ENCODE measurements around the gene TMEM120B.
"Not testable (repeated sequence)": the region's sequence is repeated elsewhere in the genome, so short reads cannot be mapped to it uniquely, and the experiment has no call there.

Gene TMEM120B

DNA sequence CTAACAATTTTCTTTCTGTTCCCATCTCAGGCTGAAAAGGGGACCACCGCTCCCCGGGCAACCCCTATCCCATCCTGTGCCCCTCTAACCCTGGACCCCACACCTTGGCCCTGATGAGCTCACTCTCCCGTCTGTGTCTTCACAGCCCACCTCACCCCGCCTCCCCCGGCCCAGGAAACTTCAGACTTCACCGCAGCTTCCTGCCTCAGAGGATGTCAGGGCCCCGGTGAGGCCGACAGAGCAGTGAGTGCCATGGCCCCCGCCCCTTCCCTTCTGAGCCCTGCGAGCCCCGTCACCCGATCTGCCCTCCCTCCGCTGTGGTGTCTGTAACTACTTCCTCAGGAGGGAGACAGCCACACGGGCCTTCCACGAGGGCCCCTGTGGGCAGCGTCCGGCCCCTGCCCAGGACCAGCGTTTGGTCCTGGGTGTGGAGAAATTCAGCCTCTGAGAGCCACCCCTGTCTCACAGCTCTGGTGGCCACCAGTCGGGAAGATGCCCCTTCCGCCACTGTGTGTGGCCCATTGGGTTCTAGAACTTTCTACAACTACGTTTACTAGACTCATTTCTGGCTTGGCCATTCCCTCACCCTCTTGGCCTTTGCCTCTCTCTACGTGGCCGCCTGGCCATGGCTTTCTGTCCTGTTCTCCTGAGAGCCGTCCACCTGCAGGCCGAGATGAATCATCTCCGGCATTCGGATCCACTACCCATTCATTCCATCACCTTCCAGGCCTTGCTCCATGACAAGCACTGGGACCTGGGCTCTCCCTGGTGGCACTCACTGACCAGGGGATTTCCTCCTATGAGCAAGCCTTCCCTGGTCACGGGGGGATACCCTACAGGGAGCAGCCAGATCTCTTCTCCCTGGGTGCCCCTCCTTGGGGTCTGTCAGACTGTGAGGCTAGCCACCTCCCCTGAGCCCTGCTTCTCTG is 77.5 kb downstream of the TMEM120B start:
- H3K27ac ChIP-seq (ENCODE audit: low read length) = no peak overlapping the region
- H3K9me3 ChIP-seq (ENCODE audit: insufficient read depth, low read depth, low read length) = no peaks in the 10 kb centered on the region
- no peaks in the 10 kb centered on the region; the same call in none of the 2 replicates for H3K36me3 ChIP-seq (ENCODE audit: insufficient read depth, low read depth, low read length)
- H3K4me3 ChIP-seq (ENCODE audit: low read length) = no peak overlapping the region
- peaks cover 5% of the 10 kb centered on the region; the same call in 1 of the 2 replicates for H3K4me1 ChIP-seq (ENCODE audit: insufficient read depth, low read length)
- H3K27me3 ChIP-seq (ENCODE audit: insufficient read depth, low read length) = no peaks in the 10 kb centered on the region
- H3K9ac ChIP-seq (ENCODE audit: low read depth, low read length) = no peak overlapping the region

DNA sequence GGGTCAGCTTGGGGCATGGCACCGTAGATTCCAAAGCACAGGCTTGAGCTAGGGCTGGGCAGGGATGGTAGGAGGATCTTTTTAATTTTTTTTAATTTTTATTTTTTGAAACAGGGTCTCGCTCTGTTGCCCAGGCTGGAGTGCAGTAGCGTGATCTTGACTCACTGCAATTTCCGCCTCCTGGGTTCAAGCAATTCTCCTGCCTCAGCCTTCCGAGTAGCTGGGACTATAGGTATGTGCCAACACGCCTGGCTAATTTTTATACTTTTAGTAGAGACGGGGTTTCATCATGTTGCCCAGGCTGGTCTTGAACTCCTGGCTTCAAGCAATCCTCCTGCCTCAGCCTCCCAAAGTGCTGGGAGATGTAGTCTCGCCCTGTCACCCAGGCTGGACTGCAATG is 78.2 kb downstream of the TMEM120B start:
- not testable (repeated sequence) for H3K27me3 ChIP-seq (ENCODE audit: insufficient read depth, low read length); H3K9ac ChIP-seq (ENCODE audit: low read depth, low read length); H3K36me3 ChIP-seq (ENCODE audit: insufficient read depth, low read depth, low read length); H3K9me3 ChIP-seq (ENCODE audit: insufficient read depth, low read depth, low read length); H3K27ac ChIP-seq (ENCODE audit: low read length); H3K4me3 ChIP-seq (ENCODE audit: low read length); H3K4me1 ChIP-seq (ENCODE audit: insufficient read depth, low read length)

DNA sequence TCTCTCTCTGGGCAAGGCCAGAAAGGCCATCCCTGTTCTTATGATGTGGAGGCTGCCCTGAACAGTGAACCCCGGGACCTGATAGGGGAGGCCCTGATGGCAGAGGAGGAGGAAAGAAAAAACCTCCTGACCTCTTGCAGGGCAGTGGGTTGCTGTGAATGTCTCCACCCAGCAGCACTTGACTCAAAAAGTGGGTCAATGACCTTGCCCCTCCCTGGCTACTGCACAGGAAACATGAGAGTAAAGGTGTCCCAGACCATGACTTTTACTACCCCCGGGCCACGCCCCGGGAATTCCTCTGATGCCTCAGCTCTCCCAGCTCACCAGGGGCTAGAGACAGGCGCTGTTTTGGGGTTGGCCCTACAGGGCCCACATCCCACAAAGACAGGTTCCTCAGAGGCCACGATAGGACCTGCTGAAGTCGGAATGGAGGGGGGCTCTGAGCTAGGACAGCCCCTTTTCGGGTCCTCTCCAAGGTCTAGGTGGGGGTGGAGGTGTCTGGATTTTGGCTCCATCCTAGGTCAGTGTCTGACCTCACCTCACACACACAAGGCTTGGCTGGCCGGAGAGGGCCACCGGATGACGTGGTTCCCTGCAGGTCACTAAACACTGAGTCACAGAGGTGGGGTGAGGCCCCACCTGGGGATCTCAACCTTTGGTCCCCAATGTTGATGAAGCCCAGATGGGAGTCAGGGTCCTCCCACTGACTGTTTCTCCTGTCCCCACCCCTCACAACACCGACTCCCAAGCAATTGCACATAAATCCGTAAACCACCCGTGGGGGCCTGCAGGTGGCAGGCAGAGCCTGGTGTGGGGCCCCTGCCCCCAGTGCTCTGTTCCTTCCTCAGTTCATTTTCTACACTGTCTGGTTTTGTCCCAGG is 79.4 kb downstream of the TMEM120B start:
- H3K9ac ChIP-seq (ENCODE audit: low read depth, low read length) = no peak overlapping the region
- H3K36me3 ChIP-seq (ENCODE audit: insufficient read depth, low read depth, low read length) = peaks cover 12% of the 10 kb centered on the region; the same call in 1 of the 2 replicates
- peaks cover 5% of the 10 kb centered on the region; the same call in 1 of the 2 replicates for H3K4me1 ChIP-seq (ENCODE audit: insufficient read depth, low read length)
- no peaks in the 10 kb centered on the region for H3K27me3 ChIP-seq (ENCODE audit: insufficient read depth, low read length)
- peak overlapping the region; percentile 63; the same call in 1 of the 2 replicates for H3K4me3 ChIP-seq (ENCODE audit: low read length)
- no peak overlapping the region for H3K27ac ChIP-seq (ENCODE audit: low read length)
- H3K9me3 ChIP-seq (ENCODE audit: insufficient read depth, low read depth, low read length) = no peaks in the 10 kb centered on the region

DNA sequence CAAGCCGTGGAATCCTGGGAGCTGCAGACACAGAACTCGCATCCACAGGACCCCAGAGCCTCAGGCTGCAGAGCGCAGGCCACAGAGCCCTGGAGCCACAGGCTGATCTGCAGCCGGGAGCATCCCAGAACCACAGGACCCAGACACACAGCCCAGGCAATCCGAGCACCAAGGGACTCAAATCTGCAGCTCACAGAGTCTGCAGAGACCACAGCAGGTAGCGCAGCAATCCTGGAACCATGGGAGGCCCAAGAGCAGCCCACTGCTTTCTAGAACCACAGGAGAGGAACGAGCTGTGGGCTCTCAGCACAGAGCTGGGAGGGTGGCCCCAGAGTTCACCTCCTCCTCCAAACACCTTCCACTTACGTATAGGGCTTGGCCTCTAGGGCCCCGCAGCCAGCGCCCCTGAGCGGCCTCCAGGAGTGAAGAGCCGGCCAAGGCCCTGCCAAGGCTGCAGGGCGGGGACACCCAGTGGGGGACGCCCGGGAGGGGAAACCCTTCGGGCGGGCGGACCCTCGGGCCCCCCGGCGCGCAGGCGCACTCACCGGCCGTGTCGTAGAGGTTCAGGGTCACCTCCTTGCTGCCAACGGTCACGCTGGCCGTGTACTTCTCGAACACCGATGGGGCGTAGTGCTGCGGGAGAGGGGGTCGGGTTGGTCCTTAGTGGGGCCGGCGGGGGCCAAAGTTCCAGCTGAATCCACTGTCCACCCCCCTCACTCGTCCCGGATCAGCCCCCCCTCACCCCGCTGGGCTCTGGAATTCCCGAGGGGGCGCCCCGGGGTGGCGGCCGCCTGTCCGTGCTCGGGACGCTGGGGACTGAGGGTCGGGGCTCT is 80.3 kb downstream of the TMEM120B start:
- peaks cover 17% of the 10 kb centered on the region for H3K36me3 ChIP-seq (ENCODE audit: insufficient read depth, low read depth, low read length)
- H3K4me3 ChIP-seq (ENCODE audit: low read length) = peak overlapping the region; percentile 63
- no peaks in the 10 kb centered on the region for H3K9me3 ChIP-seq (ENCODE audit: insufficient read depth, low read depth, low read length)
- no peaks in the 10 kb centered on the region for H3K27me3 ChIP-seq (ENCODE audit: insufficient read depth, low read length)
- H3K4me1 ChIP-seq (ENCODE audit: insufficient read depth, low read length) = peaks cover 11% of the 10 kb centered on the region
- no peak overlapping the region for H3K27ac ChIP-seq (ENCODE audit: low read length)
- H3K9ac ChIP-seq (ENCODE audit: low read depth, low read length) = peak overlapping the region; percentile 57; the same call in 1 of the 2 replicates

DNA sequence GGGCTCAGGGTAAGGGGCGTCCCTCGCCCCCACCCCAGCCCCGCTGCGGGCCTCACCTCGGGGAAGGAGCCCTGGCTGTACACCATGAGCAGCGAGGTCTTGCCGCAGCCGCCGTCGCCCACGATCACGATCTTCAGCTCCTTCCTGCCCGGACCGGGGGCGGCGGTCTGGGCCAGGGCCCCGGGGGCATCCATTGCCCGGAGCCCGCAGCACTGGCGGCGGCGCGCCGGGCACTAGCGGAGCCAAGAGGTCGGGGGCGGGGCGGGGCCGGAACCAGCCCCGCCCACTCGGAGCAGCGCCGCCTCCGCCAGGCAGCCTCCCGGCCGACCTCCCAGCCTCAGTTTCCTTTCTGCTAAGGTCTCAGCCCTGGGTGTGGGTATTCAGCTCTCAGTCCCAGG is 80.9 kb downstream of the TMEM120B start, which contains the start of gene RHOF:
RHOF (minus strand) TSS at position 249 of the 398 bp plus-strand sequence; CDS start at position 194, 55 bp downstream.
- peaks cover 17% of the 10 kb centered on the region for H3K4me1 ChIP-seq (ENCODE audit: insufficient read depth, low read length)
- H3K27ac ChIP-seq (ENCODE audit: low read length) = no peak within 1 kb of the TSS
- H3K9me3 ChIP-seq (ENCODE audit: insufficient read depth, low read depth, low read length) = no peaks in the 10 kb centered on the region
- peaks cover 22% of the 10 kb centered on the region for H3K36me3 ChIP-seq (ENCODE audit: insufficient read depth, low read depth, low read length)
- peak within 1 kb of the TSS; percentile 63 for H3K4me3 ChIP-seq (ENCODE audit: low read length)
- H3K27me3 ChIP-seq (ENCODE audit: insufficient read depth, low read length) = no peaks in the 10 kb centered on the region
- H3K9ac ChIP-seq (ENCODE audit: low read depth, low read length) = peak within 1 kb of the TSS; percentile 57; the same call in 1 of the 2 replicates

DNA sequence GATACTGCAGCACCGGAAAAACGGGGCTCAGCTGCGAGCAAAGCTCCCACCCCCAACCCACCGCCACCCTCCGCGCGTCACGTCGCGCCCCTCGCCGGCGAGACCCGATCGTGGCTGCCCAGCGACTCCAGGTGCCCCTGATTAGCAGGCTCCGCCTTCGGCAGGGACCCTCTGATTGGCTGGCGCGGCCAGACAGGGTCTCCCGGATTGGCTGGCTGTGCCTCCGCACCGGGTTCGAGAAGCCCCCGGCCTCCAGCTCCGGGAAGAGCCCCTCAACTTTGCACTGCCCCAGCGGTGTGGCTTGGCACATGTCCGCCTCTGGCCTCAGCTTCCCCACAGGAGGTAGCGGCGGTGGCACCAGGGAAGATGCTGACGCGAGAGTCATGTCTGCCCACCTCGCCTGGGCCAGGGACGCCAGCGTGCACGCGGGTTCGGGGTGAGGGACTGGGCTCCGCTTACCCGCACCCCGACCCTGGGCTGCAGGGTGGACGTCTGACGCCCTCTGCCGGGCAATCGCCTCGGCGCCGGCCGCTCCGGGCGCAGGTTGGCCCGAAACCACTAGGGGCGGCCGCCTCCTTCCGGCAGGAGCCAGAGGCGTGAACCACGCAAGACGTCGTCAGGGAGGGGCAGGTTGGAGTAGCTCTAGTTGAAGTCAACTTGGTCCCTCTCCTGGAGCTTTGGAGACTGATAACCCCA is 81.4 kb downstream of the TMEM120B start:
- peaks cover 22% of the 10 kb centered on the region for H3K4me1 ChIP-seq (ENCODE audit: insufficient read depth, low read length)
- H3K27me3 ChIP-seq (ENCODE audit: insufficient read depth, low read length) = no peaks in the 10 kb centered on the region
- peaks cover 28% of the 10 kb centered on the region for H3K36me3 ChIP-seq (ENCODE audit: insufficient read depth, low read depth, low read length)
- no peaks in the 10 kb centered on the region for H3K9me3 ChIP-seq (ENCODE audit: insufficient read depth, low read depth, low read length)
- peak overlapping the region; percentile 63 for H3K4me3 ChIP-seq (ENCODE audit: low read length)
- H3K9ac ChIP-seq (ENCODE audit: low read depth, low read length) = peak overlapping the region; percentile 46; the same call in 1 of the 2 replicates
- no peak overlapping the region for H3K27ac ChIP-seq (ENCODE audit: low read length)

DNA sequence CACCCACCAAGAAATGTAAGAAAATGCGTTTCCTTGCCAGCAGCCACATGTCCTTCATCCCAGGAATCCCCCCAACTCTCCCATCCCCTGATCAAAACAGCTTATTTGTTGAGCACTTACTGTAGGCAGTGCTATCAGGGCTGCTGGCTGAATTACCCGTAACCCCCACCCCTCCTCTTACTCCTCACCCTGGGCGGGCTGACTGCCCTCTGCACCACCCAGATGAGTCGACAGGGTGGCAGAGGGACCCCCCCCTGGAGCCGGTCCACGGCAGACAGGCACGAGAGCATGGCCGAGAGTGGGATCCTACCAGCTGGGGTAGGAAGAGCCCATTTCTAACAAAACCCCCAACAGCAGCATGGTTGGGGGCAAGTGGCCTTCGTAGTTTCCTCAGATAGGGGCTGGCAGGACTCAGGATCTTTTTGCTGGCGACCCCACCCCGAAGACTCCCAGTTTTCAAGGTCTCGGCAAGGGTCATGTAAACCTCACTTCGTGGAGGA is 82.0 kb downstream of the TMEM120B start:
- H3K9ac ChIP-seq (ENCODE audit: low read depth, low read length) = peak overlapping the region; percentile 46; the same call in 1 of the 2 replicates

DNA sequence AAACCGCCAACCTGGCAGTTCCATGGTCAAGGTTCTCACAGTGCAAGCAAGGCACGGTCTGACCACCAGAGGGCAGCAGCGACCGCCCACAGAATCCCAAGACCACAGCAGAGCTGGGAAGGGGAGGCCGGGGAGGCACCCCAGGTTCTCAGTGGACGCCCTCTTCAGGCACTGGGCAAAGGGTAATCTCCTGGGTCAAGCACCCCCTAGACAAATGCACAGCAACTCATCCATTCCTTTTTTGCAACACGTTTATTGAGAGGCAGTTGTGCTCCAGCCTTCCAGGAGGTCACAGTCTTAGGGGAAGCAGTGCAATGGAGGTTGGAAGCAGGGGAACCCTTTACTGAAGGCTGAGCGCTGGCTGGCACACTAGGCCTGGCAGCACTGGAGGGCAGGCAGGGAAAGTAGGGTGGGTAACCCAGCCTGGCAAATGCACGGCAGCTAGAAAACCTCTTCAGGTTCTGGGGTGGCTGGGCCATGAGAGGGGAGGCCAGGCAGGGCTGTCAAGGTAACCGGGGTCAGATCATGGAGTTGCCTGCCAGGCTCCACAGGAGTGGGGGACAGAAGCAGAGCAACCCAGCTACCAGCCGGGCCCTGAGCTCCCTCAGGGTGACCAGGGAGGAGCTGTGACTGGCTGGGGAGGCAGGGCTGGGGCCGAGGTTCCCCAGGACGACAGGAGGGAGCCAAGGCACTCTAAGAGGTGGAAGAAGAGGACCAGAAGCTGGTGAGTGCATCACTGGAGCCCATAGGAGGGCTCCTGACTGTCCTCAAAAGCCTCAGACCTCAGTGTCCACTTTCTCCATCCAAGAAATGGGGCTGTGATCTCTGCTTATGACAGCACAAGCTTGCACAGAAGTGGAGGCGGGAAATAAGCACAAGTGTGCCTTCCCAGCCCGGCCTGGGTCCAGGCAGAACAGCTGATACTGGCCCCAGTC is 82.7 kb downstream of the TMEM120B start:
- Histone ChIP-seq H3K27ac (ENCODE audit: low read length) (no peak overlapping the region), H3K9me3 (ENCODE audit: insufficient read depth, low read depth, low read length) (no peaks in the 10 kb centered on the region), H3K4me3 (ENCODE audit: low read length) (peak overlapping the region; percentile 51; the same call in 1 of the 2 replicates), H3K36me3 (ENCODE audit: insufficient read depth, low read depth, low read length) (peaks cover 30% of the 10 kb centered on the region), H3K9ac (ENCODE audit: low read depth, low read length) (peak overlapping the region; percentile 46; the same call in 1 of the 2 replicates), H3K4me1 (ENCODE audit: insufficient read depth, low read length) (peaks cover 26% of the 10 kb centered on the region), H3K27me3 (ENCODE audit: insufficient read depth, low read length) (no peaks in the 10 kb centered on the region)

More for the DNA sequence above, 82.0 kb downstream of the TMEM120B start:
- H3K9me3 ChIP-seq (ENCODE audit: insufficient read depth, low read depth, low read length) = no peaks in the 10 kb centered on the region
- H3K36me3 ChIP-seq (ENCODE audit: insufficient read depth, low read depth, low read length) = peaks cover 30% of the 10 kb centered on the region
- peaks cover 26% of the 10 kb centered on the region for H3K4me1 ChIP-seq (ENCODE audit: insufficient read depth, low read length)
- H3K27ac ChIP-seq (ENCODE audit: low read length) = no peak overlapping the region
- H3K4me3 ChIP-seq (ENCODE audit: low read length) = peak overlapping the region; percentile 51; the same call in 1 of the 2 replicates
- H3K27me3 ChIP-seq (ENCODE audit: insufficient read depth, low read length) = no peaks in the 10 kb centered on the region

DNA sequence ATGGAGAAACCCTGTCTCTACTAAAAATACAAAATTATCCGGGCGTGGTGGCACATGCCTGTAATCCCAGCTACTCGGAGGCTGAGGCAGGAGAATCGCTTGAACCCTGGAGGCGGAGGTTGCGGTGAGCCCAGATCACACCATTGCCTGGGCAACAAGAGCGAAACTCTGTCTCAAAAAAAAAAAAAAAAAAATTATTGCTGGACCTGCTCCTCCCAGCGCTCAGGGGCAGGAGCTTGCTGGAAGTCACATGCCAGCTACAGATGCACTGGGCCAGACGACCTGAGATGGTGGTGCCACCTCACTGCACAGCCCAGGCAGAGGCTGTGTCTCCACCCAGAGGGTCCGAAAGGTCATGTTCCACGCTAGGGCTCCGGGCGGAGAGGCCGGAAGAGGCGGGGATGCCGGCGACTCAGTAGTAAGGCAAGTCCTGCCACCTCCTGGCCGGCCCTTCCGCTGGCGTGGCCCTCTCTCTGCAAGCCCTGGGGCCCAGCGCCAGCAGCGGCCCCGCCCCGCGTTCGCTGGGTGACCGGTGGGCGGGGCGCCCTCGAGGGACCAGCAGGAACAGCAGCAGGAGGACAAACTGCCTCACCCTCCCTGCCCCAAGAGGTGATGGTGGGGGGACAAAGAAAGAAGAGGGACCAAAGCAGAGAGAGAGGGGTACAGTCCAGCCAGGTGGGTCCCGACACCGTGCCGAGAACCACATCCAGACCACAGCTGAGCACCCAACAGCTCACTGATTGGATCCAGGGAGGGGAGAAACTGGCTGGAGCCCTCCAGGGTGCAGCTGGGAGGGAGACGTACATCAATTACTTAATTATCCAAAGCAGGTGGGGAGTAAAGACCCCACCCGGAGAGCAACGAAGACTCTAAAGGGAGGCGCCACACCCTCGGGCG is 84.6 kb downstream of the TMEM120B start:
- peaks cover 26% of the 10 kb centered on the region for H3K4me1 ChIP-seq (ENCODE audit: insufficient read depth, low read length)
- peak overlapping the region; percentile 51 for H3K4me3 ChIP-seq (ENCODE audit: low read length)
- H3K27me3 ChIP-seq (ENCODE audit: insufficient read depth, low read length) = no peaks in the 10 kb centered on the region
- peak overlapping the region; percentile 32; the same call in 1 of the 2 replicates for H3K9ac ChIP-seq (ENCODE audit: low read depth, low read length)
- H3K9me3 ChIP-seq (ENCODE audit: insufficient read depth, low read depth, low read length) = no peaks in the 10 kb centered on the region
- peaks cover 30% of the 10 kb centered on the region for H3K36me3 ChIP-seq (ENCODE audit: insufficient read depth, low read depth, low read length)
- H3K27ac ChIP-seq (ENCODE audit: low read length) = no peak overlapping the region
